GM19455 (cell line): Measurements from ENCODE around the gene DEUP1.
"Not testable (repeated sequence)": the region's sequence is repeated elsewhere in the genome, so short reads cannot be mapped to it uniquely, and the experiment has no call there.

Experiments used
- ATAC-seq: cut with Tn5 transposase; IDR thresholded peaks from one replicate; pipeline ENCODE4 v1.9.1; 2021; ENCODE audit not compliant: unreplicated experiment

DEUP1 gene, protein sequence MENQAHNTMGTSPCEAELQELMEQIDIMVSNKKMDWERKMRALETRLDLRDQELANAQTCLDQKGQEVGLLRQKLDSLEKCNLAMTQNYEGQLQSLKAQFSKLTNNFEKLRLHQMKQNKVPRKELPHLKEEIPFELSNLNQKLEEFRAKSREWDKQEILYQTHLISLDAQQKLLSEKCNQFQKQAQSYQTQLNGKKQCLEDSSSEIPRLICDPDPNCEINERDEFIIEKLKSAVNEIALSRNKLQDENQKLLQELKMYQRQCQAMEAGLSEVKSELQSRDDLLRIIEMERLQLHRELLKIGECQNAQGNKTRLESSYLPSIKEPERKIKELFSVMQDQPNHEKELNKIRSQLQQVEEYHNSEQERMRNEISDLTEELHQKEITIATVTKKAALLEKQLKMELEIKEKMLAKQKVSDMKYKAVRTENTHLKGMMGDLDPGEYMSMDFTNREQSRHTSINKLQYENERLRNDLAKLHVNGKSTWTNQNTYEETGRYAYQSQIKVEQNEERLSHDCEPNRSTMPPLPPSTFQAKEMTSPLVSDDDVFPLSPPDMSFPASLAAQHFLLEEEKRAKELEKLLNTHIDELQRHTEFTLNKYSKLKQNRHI

DNA sequence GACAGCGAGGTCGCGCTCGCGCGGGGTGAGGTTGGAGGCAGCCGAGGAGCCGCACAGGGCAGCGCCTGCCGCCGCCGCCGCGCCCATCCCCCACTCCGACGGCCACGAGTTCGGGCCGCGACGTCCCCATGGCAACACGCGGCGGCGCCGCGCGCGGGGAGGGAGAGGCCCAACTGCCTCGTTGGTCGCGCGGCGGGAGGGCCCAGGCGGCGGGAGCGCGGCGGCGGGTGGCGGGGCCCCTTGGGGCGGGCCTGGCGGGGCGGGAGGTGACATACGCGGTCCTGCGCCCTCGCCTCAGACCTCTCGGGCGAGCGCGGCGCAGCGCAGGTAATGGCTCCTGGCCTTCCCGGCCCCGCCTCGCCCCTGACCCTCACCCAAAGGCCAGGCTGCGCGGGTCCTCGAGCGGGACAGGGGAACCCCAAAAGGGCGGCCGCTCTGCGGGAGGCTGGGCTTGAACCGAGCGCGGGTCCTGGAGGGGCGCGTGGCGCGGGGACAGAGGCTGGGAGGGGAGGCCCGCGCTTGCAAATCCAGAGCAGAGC is at the start of gene DEUP1:
DEUP1 (plus strand) TSS at position 297 of the 539 bp plus-strand sequence. CDS start 1,518 bp downstream, outside the sequence.
- no peak for ATAC-seq

DNA sequence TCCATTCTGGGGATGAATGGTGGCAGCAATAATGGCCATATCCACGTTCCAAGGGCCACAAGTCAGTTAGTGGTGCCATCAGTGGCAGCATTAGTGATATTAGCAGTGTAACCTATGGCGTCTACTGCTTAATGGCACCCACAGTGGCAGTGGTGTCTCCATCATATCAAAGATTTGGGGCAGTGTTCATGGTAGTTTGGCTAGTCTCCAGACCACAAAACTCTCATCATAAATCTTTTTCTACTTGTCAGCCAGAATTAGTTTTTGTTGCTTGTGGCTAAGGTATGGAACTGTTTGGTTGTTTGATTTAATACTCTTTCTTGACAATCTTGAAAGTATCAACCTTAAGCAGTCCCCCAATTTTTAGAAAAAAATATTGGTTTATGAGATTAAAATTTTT is 45.1 kb upstream of the DEUP1 start:
- no peak for ATAC-seq

DNA sequence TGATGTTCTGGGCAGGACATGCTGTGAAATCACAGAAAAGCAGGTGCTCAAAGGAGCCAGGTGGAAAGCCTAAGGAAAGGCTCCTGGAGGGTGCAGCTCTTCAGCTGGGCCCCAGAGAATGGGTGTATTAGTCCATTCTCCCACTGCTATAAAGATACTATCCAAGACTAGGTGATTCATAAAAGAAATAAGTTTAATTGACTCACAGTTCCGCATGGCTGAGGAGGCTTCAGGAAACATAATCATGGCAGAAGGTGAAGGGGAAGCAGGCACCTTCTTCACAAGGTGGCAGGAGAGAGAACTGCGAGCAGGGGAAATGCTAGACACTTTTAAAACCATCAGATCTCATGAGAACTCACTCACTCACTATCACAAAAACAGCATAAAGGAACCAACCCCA is 43.1 kb upstream of the DEUP1 start:
- no peak for ATAC-seq

DNA sequence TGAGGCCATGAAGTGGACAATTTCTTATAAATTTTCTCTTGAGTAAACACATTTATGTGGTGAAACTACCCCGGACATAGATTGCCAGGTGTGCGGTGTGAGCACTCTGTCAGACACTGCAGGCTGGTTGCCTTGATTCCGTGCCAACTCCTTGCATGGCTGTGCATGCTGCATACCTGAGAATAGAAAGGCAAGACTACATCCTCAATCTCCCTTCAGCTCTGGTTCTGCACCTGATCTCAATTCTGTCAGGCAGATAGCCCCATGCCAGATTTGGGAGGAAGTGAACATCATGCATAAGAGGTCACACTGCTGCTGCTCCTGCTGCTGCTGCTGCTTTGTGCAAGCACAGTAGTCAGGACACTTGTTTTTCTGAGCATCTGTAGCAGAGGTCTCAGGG is 42.5 kb upstream of the DEUP1 start:
- ATAC-seq, result peak; percentile 52

DNA sequence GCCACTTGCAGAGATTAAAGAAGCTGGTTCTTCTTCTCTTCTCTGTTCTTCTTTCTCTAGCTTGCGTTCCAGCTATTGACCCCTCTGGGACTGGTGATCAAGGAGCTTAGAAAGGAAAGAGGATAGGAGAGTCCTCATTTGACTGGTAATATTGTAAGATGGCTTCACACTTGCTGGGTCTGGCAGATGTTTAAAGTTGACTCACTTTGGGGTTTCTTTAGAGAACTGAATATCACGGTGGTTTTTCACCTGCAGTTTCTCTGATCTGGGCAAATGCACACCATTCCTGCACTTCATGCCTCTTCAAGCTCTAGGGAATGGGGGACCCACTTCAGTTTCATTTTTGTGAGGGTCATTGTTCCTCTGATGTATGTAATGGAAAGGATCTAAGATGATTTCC is 41.8 kb upstream of the DEUP1 start:
- ATAC-seq, result peak; percentile 56

DNA sequence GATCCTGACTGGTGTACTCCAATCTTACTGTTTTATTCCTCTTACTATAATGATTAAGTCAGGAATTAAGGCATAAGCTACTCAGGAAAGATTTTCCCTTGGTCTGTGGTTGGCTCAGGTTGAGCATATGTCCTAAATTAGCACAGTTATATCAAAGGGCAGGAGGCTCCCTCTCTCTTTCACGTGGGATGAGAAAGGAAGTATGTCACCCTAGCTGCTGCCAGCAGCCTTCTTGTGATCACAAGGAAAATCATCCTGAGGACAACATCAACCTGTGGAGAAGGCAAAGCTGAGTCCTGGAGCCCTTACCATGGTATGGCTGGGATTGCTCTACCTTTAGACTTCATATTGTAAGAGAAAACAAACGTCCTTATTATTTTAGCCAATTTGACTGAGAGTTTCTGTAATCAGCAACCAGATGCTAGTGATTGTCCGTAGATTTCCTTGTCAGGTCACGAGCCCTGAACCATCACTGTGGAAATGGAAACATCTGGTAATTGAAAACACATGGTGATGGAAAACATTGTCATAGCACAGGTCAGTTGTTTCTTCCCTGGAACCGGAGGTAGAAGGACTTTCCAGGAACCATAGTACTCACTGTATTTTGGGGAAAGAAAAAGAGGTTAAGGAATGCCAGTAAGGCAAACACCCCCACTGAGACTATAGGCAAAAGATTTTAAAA is 40.6 kb upstream of the DEUP1 start:
- no peak for ATAC-seq

DNA sequence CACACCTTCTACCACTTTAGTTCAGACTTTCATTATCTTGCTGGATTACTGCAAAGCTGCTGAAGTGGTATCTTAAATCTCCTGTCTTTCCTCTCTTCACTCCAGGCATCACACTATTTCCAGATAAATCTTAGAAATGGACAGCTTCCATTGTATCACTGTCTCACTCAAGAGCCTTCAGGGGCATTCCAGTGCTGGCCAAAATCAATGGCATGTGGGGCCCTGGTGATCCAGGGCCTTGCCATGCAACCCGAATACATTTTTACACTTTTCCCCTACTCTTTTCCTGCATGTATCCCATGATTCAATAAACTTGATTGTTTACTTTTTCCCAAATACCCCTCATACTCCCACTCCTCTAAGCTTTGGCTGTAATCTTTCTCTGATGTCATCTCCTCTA is 39.4 kb upstream of the DEUP1 start:
- ATAC-seq, result no peak

DNA sequence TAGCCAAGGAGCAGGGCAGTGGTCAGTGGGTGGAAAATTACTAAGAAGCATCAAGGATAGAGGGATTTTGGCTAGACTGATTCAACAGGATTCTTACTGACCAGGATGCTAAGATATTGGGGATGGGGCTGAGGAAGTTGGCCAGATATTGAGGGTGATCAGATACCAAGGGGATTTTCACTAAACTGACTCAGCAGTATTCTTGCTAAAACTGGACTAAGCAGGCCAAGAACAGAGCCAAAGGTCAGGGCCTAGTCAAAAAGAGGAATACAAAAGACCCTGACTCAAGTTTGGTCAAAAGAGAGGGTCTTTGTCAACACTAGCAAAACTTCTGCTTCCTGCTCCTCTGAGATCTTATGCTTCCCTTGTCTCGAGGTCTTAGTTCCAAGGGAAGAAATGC is 38.6 kb upstream of the DEUP1 start:
- ATAC-seq, result no peak

DNA sequence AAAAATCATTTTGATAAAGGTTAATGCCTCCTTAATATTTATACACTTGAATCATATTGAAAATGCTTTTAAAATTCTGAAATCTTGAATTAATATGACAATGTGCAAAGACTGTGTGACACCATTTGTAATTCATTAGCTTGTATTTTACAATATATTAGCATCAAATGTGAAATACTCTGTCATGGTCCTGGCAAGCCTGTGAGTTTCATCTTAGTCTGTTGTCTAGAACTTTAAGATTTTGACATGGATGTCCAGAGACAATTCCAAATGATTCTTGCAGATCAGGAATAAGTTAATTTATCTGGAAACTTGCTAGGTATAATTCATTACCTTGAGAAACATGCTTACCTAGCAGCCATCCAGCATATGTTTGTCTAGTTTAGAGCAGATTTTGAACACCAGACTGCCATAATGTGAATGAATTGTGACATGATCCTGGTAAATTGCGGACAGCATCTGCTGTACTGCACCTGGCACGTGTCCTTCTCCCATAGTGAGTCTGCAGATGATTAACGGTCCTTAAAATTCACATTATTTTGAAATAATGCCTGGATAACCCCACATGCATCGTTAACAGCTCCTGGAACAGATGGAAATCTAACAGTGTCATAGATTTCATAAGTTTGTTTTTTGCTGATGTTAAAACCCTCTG is 34.5 kb upstream of the DEUP1 start:
- ATAC-seq, result no peak

DNA sequence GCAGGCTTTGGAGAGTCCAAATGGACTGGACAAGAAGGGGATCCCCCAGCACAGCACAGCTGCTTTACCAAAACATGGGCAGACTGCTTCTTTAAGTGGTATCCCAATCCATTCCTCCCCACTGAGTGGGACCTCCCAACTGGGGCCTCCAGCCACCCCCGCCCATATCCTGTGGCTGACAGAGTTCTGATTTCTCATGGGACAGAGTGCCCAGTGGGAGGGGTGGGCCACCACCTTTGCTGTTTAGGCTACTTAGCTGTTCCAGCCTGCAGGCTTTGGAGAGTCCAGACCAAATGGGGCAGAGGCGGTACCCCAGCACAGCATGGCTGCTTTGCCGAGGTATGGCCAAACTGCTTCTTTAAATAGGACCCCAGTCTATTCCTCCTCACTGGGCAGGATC is 26.9 kb upstream of the DEUP1 start:
- ATAC-seq, result no peak

DNA sequence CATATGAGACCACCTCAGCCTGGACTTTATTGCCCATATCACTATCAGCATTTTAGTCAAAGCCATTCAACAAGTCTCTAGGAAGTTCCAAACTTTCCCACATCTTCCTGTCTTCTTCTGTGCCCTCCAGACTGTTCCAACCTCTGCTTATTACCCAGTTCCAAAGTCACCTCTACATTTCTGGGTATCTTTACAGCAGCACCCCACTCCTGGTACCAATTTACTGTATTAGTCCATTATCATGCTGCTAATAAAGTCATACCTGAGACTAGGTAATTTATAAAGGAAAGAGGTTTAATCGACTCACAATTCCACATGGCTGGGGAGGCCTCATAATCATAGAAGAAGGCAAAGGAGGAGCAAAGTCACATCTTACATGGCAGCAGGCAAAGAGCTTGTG is 16.1 kb upstream of the DEUP1 start:
- not testable (repeated sequence) for ATAC-seq

DNA sequence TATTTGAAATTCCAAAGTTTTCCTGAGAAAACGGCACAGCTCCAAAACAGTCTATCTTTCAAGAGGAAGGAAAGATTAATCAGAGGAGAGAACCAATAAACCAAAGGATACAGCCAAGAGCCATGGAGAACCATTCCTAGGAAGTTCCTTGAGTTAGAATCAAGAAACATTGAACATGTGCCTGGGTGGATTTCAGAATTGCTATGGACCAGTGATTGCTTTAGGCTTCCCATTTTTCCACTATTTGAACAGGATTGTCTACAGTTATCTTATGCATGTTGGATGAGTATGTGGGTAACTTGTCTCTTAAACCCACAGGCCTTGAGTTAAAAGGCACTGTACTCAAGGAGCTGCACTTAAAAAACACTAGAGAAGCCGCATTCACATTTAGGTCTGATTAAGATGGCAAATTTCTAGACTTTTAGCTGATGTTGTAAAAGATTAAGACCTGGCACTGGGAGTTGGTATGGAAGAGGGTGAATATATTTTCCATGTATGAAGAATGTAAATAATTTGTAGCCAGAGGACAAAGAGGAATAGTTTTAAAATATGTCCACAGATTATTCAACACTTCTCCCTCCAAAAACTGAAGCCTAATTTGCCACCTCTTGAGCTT is 11.2 kb upstream of the DEUP1 start:
- ATAC-seq, result no peak

DNA sequence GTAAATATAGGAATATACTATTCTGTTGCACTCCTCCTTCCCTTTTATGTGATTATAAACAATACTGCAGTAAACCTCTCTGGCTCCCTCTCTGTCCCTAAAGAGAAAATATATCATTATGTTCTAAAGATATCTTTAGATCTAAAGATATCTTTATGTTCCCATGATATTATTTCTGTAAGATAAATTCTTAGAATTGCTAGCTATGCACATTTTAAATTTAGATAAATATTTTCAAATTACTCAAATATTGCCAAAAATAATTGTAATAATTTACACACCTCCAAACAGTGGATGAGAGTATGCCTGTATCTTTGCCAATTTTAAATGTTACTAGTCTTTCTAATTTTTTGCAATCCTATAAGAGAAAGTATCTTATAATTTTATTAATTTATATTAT is 10.3 kb upstream of the DEUP1 start:
- no peak for ATAC-seq

DNA sequence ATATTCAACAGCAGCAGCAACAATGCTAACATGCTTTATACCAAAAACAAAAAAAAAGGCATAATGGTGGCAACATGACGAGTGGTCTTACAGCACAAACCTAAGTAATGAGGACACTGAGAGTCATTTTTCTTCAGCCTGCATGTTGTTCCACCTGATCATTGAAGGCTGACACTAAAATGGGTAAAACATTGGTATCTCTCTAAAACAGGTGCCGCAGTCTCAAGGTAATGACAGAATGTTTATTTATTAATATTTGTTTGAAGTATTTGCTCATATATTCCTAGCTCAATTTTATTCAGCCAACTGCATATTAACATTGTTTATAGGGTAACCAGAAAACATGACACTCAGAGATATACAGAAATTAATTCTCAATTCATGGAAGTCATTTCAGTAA is 8.3 kb upstream of the DEUP1 start:
- no peak for ATAC-seq

DNA sequence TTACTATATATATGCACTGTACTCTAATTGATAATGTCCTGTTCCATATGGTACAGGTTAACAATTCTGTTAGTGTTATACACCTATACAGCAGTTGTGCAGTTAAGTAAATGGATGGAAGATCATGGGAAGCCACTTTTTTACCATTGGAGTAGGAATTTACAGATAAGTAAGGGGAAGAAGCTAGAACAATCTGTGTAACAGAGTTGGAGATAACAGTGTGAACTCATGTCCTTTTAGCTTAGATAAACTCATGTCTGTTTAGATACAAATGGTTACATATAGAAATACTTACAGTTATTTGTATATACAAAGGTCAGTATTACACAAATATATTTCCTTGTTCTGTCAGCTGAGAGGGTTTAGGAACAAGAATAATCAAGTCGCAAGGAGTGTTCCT is 6.8 kb upstream of the DEUP1 start:
- no peak for ATAC-seq

DNA sequence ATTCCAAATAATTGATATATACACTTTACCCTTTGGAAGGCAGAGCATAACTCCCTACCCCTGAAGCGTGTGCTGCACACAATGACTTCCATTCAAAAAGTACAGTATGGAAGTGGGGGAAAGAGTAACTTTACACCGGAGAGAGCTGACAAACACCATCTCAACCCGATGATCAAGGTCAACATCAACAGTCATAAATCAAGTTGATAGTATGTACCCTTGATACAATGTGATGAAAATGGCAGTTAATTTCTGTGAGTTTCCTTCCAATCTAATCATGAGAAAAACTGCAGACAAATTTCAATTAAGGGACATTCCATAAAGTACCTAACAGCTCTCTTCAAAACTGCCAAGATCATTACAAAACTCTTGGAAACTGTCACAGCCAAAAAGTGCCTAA is 6.0 kb upstream of the DEUP1 start:
- ATAC-seq, result no peak

DNA sequence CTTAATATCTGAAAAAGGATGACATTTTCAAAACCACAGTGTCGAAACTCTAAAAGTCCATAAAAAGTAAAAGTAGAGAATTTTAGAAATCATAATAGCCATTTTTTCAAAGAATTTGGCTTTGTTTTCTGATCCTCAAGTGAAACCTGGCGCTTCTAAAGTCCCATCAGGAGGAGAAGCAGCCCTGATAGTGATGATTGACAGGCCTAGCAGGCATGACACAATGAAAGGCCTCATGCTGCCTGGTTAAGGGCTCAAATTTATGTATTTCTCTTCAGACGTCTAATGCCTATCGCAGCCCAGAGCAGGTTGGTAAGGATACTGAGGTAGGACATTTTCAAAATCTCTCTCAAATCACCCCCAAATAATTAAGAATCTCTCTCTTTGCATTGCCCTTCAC is 3.9 kb upstream of the DEUP1 start:
- ATAC-seq, result no peak

DNA sequence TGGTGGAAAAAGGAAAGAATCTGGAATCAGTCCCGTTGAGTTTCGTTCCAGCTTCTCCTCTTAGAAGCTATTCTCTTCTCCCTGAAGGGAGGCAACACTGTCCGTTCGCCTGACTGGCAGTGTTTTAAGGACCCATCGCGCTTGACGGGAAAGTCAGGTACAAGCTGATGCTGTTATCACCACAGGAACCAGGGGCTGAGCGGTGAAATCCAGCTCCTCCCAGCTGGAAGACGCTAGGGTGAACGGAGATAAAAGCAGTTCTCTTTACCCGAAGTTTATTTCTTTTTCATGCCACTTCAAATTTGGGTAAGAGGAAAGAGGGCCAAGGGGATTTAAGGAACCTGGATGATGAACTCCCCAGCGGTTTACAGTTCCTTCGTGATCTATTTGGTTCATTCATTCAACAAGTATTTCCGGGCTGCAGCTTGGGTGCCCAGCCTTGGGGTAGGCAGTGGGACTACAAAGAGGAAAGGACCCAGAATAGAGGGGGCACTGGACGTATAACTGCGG is 551 bp upstream of the DEUP1 start:
- no peak for ATAC-seq

DNA sequence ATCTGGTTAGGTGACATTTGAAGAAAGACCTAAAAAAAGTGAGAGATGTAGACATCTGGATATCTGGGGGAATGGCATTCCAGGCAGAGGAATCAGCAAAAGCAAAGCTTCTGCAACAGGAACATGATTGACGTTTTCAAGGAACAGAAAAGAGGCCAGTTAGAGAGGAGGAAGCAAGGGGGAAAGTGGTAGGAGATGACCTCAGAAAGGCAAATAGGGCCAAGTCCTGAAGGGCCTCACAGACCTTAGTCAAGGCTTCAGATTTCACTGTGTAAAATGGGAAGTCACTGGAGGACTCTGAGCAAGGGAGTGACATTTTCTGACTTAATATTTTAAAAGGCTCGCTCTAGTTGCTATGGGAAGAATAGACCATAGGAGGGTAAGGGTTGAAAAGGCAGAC is 9.7 kb downstream of the DEUP1 start:
- no peak for ATAC-seq

DNA sequence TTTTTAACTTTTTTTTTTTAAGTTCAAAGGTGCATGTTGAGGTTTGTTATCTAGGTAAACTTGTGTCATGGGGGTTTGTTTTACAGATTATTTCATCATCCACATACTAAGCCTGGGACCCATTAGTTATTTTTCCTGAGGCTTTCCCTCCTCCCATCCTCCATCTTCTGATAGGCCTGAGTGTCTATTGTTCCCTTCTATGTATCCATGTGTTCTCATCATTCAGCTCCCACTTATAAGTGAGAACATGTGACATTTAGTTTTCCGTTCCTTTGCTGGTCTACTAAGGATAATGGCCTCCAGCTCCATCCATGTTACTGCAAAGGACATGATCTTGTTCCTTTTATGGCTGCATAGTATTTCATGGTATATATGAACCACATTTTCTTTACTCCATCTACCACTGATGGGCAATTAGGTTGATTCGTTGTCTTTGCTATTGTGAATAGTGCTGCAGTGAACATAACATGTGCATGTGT is 14.4 kb downstream of the DEUP1 start:
- no peak for ATAC-seq

DNA sequence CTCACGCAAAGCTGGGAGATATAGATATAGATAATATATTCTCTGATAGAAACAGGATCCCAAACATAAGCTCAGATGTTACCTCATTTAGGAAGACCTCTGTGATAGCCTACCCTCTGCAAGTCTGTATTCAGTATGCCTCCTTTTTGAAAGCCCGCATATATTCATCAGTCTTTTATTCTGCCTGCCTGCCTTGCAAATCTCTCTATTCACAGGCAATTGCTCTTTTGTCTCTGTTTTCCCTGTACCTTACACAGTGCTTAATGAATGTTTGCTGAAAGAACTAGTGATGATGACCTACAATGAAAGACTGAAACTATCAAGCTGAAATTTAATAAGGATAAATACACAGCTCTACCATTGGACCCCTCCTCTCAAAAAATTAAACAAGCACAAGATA is 18.4 kb downstream of the DEUP1 start:
- no peak for ATAC-seq
